HG03039 (cell line): ENCODE measurements around the gene EDN3.
"Not testable (repeated sequence)": the region's sequence is repeated elsewhere in the genome, so short reads cannot be mapped to it uniquely, and the experiment has no call there.

Experiments
- ATAC-seq: cut with Tn5 transposase; IDR thresholded peaks from one replicate; pipeline ENCODE4 v1.9.1; 2021; ENCODE audit warnings: mild to moderate bottlenecking, moderate library complexity; ENCODE audit not compliant: unreplicated experiment

Gene EDN3

DNA sequence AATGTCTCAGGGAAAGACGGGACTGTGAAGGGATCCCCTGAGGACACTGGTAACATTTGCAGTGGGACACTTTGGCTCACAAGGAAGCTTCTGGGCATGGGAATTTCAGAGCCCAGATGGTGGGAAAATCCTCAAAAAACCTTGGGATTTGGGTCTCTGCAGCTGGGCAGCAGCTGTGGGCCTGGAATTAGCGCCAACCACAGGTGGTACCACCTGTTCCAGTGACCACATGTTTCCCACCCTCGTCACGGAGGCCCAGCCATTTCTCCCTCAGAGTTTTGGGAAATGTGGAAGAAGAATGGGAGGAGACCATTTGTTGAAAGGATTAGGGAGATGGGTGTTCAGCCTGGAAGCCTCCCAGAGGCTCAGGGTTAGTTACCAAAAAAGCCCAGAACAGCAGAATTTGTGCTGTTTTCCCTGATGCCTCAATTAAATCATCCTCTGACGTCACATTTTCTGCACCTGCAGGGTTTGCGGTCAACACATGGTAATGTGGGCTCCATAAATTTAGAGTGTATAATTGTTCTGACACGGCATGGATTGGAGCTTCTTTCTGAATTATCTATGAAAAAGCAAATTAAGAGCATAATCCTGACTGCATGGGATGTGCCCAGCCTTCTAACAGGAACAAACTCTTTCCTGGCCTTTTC is 34.4 kb downstream of the EDN3 start:
- ATAC-seq = no peak

DNA sequence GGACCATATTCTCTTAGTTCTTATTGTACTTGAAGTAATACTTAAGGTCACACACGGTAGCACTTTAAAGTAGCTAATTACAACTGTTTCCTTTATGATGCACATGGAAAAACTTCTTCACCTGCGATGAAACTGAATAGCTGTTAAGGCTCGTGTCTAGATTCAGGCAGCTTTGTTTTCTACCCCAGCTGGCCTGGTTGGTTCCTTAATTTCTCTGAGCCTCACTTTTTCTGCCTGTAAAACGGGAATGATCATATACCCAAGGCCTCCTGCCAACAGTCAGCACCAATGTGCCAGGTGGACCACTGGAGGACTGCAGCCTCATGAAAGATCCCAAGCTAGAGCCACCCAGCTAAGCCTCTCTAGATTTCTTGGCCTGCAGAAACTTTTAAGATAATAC is 35.0 kb downstream of the EDN3 start:
- no peak for ATAC-seq

DNA sequence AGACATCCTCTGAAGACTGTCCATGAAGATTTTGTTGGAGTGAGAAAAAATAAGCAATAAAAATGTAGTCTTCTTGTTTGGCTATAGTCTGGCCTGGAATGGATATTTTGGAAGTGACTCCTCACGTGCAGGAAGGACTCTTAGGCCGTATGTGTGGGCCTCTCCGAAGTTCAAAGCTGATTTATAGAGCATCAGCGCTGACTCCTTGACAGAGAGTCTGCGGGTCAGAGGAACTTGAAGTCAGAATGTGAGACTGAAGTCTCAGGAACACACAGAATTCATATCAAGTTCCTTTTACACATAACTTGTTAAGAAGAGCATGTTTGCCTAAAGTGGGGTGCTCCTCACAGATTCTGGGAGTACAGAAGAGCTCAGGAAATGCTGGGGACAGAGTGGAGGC is 36.1 kb downstream of the EDN3 start:
- no peak for ATAC-seq

DNA sequence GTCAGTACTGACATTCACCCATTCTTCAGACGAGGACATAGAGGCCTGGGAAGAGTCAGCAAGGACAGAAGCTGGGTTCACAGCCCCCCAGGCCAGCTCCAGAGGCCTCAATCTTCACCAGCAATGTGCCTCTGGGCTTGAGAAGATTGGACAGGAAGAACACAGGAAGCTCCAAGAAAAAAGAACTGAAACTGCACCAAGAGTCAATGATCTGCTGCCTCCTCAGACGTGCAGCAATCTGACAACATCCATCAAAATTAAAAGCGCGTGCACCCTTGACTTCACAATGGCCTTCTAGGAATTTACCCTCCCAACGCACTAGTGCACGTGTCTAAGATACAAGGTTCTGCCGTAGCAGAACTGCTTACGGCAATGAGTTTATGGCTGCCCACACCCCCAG is 38.0 kb downstream of the EDN3 start:
- ATAC-seq = not testable (repeated sequence)

DNA sequence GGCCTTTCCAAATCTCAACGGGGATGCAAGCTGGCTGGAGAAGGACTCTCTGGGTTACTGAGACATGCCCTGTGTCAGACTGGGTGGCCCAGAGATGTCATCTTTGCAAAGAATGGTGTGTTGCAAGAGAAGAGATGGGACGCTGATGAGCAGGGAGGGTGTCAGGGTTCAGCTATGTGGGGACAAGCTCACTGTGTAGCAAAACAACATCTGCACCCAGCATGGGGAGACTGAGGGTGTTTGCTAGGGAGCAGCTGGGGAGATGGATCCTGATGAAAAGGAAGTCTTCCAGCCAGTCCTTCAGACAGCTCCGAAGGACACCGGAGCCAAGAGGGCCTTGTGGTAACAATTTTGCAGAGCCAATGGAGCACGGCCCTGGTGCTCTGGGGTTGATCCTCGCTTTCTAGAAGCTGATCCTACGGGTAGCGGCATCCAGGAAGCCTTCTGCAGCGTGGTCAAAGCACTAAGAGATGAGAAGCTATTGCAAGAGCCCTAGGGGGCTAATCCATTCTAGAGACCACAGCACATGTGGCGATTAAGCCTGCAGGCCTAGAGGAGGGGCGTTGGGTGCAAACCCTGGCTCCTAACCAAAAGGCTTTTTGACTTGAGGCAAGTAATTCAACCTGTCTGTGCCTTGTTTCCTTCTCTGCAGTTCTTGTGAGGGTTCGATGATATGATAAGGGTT is 39.9 kb downstream of the EDN3 start:
- no peak for ATAC-seq

DNA sequence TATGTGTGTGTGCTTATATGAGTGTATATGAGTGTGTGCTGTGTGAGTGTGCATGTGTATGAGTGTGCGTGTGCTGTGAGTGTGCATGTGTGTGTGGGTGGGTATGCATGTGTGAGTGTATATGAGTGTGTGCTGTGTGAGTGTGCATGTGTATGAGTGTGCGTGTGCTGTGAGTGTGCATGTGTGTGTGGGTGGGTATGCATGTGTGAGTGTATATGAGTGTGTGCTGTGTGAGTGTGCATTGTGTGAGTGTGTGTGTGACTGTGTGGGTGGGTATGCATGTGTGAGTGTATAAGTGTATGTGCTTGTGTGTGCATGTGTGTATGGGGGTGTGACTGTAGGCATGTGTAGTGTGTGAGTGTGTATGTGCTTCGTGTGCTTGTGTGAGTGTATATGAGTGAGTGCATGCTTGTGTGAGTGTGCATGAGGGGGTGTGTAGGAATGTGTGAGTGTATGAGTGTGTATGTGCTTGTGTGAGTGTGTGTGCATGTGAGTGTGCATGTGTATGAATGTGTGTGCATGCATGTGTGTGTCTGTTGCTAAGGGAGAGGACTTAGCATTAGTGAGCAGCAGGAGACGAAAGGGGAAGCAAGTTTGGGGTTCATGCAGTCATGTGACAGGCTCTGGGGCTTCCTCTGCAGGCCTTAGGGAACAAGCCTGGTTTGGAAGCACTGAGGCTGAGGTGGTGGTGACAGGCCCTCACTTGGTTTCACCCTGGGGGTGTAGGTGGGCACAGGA is 41.0 kb downstream of the EDN3 start:
- ATAC-seq = not testable (repeated sequence)

DNA sequence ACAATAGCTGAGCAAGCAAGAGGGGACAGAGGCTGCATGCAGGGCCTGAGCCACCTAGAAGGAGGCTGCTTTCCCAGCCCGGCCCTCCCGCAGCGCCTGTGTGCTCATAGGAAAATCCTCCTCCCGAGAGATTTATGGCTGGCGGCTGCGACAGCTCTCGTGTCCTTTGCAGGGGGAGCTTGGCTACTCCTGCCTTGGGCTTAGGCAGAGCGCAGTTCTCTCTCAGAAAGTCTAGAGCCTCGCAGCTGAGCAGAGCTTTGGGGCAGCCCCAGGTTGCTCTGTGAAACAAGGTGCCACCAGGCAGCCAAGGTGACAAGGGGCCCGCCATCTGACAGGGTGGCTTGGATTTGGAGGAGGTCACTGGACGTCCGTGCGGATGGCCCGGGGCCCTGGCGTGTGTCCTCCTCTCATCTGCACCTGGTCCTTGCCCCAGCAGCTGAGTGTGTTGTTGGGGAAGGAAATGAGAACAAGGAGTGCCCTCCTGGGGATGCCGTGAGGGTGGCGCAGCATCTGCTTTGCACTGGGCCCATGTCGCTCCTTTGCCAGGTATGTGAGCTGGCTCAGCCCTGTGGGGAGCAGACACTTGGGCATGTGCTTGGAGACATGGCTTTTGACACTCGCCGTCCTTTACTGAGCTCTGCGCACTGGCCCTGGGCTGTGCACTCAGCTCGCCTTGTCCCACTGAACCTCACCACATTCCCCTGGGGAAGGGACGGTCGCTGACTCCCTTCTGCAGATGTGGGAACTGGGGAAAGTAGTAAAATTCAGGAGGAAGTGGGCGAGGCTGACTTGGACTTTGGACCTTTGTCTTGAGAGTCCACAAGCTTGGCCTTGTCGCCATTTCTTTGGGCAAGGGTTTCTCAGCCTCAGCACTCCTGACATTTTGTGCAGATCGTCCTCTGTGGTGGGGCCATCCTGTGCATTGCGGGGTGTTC is 41.9 kb downstream of the EDN3 start:
- ATAC-seq = no peak

DNA sequence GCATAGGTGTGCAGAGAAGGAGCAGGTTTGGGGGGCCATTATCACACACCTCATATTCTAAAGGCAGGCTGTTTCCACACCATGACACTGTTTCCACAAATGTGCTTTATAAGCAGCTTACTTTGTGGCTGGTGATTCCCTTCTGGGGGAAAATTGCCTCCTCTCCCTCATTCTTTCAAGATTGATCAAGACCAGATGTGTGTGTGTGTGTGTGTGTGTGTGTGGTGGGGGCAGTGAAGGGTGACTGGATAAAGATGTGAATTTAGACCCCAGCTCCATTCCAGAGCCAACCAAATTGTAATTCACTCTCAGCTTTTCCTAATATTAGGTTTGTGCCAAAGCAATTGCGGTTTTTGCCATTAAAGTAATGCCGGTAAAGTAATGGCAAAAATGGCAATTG is 45.6 kb downstream of the EDN3 start:
- ATAC-seq = no peak

DNA sequence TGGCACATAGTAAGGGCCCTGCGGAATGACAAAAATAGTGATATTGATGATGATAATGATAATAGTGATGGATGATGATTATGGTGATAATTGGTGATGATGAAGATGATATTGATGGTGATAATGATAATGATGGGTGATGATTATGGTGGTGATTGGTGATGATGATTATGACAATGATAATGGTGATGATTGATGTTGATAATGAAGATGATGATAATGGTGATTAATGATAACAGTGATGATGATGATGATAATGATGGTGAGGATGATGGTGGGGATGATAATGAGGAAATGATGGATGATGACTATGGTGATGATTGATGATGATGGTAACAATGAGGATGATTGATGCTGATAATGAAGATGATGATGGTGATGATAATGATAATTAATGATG is 48.9 kb downstream of the EDN3 start:
- ATAC-seq = no peak

DNA sequence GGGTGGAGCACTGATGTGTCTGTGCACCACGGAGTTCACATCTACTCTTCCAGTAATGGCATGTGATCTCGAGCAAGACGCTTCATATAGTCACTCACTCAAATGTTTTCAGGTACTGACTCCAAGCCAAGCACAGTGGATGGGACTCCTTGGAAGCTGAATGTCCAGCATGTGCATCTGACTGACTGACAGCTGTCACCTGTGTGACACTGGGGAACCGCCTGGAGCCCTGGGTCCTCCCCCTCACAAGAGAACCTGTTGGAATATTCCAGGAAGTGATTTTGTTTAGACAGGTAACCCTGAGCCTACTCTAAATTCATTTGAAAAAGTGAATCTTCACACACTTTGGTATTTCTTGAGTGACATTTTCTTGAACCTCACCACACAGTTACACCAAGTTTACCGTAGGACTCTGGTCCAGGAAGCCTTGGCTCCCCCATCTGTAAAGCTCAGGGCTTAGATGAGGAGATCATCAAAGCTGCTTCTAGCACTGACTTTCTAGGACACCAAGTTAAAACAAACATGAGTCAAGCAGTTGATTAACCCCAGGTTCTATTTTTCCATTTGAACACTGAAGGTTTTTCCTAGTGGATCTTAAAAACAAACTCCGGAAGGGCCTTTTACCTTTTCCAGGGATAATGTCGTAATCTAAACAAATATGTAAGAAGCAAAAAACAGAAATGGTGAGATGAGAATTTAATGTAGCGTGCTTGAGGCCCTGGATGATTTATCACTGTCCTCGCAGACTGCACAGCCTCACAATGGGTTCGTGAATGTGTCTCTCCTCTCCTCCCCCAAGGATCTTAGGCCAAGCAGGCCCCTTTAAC is 50.1 kb downstream of the EDN3 start:
- no peak for ATAC-seq

DNA sequence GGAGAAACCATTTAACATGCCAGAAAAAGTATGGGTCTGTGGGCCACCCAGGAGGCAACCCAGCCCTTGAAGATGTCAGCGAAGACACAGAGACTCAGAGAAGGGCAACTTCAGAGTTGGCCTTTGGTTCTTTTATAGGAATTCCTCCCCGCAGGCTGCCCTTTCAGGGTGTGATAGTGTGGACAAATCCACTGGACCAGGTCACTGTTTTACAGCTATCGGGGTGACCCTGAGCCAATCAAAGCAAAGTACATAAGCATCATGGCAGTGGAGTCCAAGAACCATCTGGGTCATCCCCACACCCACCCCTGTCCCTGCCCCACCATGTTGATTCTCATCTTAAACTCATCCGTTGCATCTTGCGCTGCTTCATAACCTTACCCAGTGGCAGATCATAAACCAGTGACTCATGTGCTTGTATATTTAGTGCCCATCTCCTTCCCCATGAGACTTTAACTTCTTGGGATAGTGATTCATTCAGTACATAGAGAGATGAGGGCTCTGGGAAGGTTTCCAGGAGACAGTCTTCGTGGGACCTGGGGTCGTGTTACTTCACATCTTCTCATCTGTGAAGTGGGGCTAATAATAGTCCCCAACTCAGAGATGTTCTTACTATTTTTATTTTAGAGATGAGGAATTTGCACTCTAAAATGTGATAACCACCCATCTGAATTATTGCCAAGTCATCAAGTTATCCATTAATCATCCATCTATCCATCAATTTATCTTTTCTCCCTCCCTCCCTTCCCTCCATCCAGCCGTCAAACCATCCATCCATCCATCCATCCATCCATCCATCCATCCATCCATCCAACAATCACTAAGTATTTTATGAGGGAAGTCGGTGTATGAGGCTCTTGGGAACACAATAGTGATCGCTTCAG is 51.0 kb downstream of the EDN3 start:
- no peak for ATAC-seq

DNA sequence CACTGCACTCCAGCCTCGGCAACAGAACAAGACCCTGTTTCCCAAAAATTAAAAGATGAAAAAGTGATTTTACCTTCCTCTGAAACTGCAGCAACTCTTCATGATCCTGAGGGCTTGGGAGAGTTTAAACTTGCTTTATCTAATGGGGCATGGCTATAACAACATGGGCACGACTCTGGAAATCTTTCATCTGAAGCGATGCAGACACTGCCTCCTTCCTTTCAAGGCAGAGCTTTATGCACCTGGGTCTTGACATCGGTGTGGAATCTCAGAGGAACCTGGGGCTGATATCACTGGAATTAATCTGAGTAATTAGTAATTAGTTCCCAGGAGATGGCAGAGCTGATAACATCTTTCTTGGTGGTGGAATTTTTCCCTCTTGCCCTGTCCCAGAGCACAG is 52.1 kb downstream of the EDN3 start:
- no peak for ATAC-seq

DNA sequence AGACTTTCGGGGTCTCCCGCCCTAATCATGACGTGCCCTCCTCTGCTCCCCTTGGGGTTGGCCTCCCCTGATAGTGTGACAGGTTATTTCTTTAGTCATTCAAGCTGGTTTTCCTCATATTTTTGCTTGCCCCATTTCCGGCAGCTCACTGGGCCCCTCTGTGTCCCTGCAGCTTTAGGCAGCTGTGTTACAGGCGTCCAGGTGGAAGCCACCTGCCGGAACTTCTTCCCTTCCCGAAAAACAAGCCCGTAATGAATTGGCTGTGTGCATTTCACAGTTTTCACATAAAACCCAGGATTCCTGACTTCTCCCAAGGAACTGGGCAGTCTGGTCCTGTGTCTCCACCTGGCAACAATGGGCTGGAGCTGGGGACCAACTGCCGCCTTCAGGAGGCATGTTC is 52.6 kb downstream of the EDN3 start:
- ATAC-seq = no peak

DNA sequence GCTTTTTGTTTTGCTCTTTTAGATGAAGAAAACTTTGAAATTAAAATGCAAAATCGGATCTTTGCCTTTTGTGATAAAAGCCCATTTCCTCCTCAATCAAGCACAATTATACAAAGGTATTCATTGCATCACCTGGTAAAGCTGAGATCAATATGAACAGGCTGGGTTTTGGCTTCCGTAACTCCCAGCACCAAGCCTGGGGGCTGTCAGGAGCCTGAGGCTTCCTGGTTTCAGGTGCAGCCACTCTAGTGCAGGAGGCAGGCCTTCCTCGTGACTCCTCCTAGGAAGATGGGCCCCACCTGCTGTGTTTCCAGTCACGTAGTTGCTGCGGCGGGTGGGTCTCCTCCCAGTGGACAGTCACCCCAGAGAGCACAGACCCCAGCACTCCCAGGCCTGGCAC is 54.0 kb downstream of the EDN3 start:
- no peak for ATAC-seq

DNA sequence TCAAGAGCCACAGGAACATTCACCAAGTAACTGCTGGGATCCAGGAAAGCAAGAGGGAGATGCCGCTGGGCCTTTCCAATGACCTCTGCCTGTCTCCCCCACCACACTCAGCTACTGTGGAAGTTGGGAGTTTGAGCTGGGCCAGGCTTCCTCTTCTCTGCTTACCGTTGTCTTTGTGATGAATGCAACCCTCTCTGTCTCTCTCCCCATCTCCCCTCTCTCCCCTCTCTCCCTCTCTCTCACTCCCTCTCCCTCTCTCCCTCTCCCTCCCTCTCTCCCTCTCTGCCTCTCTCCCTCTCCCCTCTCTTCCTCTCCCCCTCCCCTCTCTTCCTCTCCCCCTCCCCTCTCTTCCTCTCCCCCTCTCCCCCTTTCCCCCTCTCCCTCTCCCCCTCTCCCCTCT is 54.8 kb downstream of the EDN3 start:
- ATAC-seq = no peak

DNA sequence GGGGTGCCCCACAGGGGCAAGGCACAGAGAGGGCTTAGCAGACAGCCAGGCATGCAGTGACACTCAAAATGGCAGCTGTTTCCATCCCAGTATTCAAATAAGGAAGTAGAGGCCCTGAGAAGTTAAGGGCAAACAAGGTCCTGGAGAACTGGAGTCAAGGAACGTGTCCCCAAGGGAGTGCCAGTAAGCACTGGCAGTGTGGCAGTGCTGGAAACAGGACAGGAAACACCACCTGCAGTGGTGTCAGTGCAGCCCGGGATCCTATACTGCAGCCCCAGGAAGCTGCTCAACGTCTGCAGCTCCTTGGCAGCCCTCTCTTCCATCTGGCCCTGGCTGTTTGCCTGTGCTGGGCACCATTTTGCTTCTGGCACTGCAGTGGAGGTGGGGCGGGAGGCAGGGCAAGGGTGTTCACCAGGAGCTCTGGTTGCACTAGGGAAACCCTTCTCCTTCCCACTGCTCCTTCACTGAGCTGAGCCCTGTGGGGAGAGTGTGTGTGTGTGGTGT is 56.3 kb downstream of the EDN3 start:
- ATAC-seq = no peak

DNA sequence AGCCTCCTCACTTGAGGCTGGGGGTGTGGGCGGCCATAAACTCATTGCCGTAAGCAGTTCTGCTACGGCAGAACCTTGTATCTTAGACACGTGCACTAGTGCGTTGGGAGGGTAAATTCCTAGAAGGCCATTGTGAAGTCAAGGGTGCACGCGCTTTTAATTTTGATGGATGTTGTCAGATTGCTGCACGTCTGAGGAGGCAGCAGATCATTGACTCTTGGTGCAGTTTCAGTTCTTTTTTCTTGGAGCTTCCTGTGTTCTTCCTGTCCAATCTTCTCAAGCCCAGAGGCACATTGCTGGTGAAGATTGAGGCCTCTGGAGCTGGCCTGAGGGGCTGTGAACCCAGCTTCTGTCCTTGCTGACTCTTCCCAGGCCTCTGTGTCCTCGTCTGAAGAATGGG is 58.4 kb downstream of the EDN3 start:
- not testable (repeated sequence) for ATAC-seq

DNA sequence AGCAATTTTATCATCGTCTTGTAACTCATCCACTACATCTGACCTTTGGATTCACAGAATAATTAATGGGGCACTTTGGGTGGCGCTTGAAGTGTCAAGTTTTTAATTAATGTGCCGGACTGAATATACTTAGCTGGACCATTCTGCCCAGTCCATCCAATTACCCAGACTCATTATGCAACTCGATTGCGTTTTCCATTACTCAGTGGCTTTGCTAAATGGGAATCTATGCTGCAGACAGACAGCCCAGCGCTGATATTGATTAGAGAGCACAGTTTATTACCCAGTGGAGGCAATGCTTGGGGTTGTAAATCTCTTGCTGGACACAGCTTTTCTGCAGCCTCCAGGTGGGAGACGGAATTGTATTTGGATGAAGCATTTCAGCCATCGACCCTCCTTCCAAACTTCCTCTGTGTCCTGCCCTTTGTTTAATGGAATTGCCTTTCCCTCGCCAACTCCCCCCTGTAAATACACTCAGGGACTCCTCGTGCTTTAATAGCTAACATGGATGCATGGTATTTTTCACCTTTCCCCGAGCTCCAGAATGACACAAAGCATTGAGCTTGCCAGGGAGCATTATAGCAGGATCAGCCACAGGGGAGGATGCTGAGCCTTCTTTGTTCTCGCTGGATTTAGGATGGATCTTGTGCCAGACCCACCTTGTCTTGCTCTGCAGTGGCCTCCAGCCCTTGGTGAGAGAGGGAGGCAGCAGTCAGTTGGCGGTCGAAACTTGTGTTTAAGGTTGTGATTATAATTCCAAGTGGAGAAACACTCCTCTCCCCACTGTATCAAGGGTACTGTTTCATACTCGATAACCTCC is 59.7 kb downstream of the EDN3 start:
- no peak for ATAC-seq
